KMS-11 (cell line): ENCODE results near the gene FNDC3B.

Source experiments
- H2AFZ ChIP-seq: fragments of 200-600 bp; sonication (generic); 2 replicates; pipeline ENCODE4 v1.6.1; 2016; ENCODE audit warnings: antibody characterized with exemption, mixed run types, low read depth
- H3K27ac ChIP-seq: fragments of 200-600 bp; sonication (generic); 2 replicates; pipeline ENCODE4 v1.6.1; 2016; ENCODE audit warnings: mild to moderate bottlenecking, mixed run types
- H3K27me3 ChIP-seq: fragments of 200-600 bp; sonication (generic); 2 replicates; pipeline ENCODE4 v1.6.1; 2017; ENCODE audit warnings: mild to moderate bottlenecking, low read depth, mixed run types, moderate library complexity; ENCODE audit not compliant: insufficient read depth
- H3K36me3 ChIP-seq: fragments of 200-600 bp; sonication (generic); 2 replicates; pipeline ENCODE4 v1.6.1; 2017; ENCODE audit warnings: mild to moderate bottlenecking, mixed run types; ENCODE audit not compliant: insufficient read depth
- H3K4me1 ChIP-seq: fragments of 200-600 bp; sonication (generic); 2 replicates; pipeline ENCODE4 v1.6.1; 2016; ENCODE audit warnings: mild to moderate bottlenecking, low read depth, mixed run types; ENCODE audit not compliant: poor library complexity, severe bottlenecking
- H3K4me2 ChIP-seq: fragments of 200-600 bp; sonication (generic); 2 replicates; pipeline ENCODE4 v1.7.0; 2016; ENCODE audit warnings: mild to moderate bottlenecking, mixed run types
- H3K4me3 ChIP-seq: fragments of 200-600 bp; sonication (generic); IDR thresholded peaks from 2 replicates; pipeline ENCODE4 v1.6.1; 2017; ENCODE audit warnings: low read depth, low read length, mixed read lengths; ENCODE audit not compliant: insufficient read depth
- H3K79me2 ChIP-seq: fragments of 200-600 bp; sonication (generic); 2 replicates; pipeline ENCODE4 v1.6.1; 2016; ENCODE audit warnings: low read depth, mixed run types; ENCODE audit not compliant: insufficient read depth
- H3K9ac ChIP-seq: fragments of 200-600 bp; sonication (generic); 2 replicates; pipeline ENCODE4 v1.6.1; 2016; ENCODE audit warnings: mild to moderate bottlenecking, mixed run types
- H4K20me1 ChIP-seq: fragments of 200-600 bp; sonication (generic); 2 replicates; pipeline ENCODE4 v1.6.1; 2016; ENCODE audit warnings: mild to moderate bottlenecking, mixed run types; ENCODE audit not compliant: insufficient read depth
- TF ChIP-seq, protein P1 (sequence below): fragments of 200-600 bp; sonication (generic); conservative IDR thresholded peaks from 2 replicates; pipeline ENCODE4 v1.6.1; 2017; ENCODE audit warnings: low read depth, mild to moderate bottlenecking, antibody characterized with exemption, low read length, moderate library complexity, mixed read lengths

Gene FNDC3B

DNA sequence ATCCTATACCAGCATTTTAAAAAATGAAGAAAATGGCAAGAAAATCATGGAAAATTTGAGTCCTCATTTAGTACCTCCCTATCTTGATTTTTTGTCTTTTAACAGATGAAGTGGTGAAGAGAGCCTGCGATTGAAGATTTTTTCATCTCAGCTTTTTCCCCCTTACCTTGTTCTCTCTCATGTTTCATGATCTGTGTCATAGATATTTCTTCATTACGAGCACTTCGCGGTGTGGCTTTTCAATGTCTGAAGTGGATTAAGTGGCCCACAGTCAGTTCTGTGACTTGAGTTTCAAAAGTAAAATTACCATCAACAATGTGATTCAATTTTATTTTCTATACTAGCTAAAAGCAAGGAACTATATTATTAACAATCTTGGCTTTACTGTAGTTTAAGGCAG lies 147.2 kb downstream of the FNDC3B start:
- H3K4me1 ChIP-seq, result peaks cover 99% of the 10 kb centered on the region
- H4K20me1 ChIP-seq, result 0 out of 2 replicates have a peak, but pooled peaks cover 12% of the 10 kb centered on the region
- H3K36me3 ChIP-seq, result no peaks in the 10 kb centered on the region
- no peak overlapping the region for H2AFZ ChIP-seq
- TF ChIP-seq, protein P1, sequence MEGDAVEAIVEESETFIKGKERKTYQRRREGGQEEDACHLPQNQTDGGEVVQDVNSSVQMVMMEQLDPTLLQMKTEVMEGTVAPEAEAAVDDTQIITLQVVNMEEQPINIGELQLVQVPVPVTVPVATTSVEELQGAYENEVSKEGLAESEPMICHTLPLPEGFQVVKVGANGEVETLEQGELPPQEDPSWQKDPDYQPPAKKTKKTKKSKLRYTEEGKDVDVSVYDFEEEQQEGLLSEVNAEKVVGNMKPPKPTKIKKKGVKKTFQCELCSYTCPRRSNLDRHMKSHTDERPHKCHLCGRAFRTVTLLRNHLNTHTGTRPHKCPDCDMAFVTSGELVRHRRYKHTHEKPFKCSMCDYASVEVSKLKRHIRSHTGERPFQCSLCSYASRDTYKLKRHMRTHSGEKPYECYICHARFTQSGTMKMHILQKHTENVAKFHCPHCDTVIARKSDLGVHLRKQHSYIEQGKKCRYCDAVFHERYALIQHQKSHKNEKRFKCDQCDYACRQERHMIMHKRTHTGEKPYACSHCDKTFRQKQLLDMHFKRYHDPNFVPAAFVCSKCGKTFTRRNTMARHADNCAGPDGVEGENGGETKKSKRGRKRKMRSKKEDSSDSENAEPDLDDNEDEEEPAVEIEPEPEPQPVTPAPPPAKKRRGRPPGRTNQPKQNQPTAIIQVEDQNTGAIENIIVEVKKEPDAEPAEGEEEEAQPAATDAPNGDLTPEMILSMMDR, result no peak
- H3K4me3 ChIP-seq, result no peak overlapping the region
- H3K4me2 ChIP-seq, result no peak overlapping the region
- no peaks in the 10 kb centered on the region for H3K27me3 ChIP-seq
- no peak overlapping the region for H3K27ac ChIP-seq
- H3K9ac ChIP-seq, result no peak overlapping the region
- peaks cover 82% of the 10 kb centered on the region for H3K79me2 ChIP-seq

GRCh38 chr3:172187511-172187910 lies 148.1 kb downstream of the FNDC3B start:
- TF ChIP-seq, protein P1, result no peak
- H3K4me1 ChIP-seq, result peaks cover 96% of the 10 kb centered on the region
- no peak overlapping the region for H3K4me2 ChIP-seq
- H3K4me3 ChIP-seq, result no peak overlapping the region
- H4K20me1 ChIP-seq, result 0 out of 2 replicates have a peak, but pooled peaks cover 12% of the 10 kb centered on the region
- no peak overlapping the region for H2AFZ ChIP-seq
- no peaks in the 10 kb centered on the region for H3K27me3 ChIP-seq
- no peak overlapping the region; the same call in 1 of the 2 replicates for H3K27ac ChIP-seq
- no peaks in the 10 kb centered on the region for H3K36me3 ChIP-seq
- peaks cover 78% of the 10 kb centered on the region for H3K79me2 ChIP-seq
- H3K9ac ChIP-seq, result no peak overlapping the region

DNA sequence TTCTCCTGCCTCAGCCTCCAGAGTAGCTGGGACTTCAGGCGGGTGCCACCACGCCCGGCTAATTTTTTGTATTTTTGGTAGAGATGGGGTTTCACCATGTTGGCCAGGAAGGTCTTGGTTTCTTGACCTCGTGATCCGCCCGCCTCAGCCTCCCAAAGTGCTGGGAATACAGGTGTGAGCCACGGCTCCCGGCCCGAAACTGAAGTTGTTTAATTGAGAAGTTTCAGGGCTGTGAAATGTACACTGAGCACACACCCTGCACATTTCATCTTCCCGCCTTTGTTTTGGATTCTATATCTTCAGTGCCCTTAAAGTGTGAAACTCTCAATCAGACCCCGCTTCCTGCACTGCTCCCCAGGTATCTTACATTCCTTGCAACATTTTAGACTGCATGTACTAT lies 149.1 kb downstream of the FNDC3B start:
- Histone ChIP-seq H3K36me3 (no peaks in the 10 kb centered on the region), H3K79me2 (peaks cover 70% of the 10 kb centered on the region), H2AFZ (no peak overlapping the region), H3K4me3 (no peak overlapping the region), H3K27me3 (no peaks in the 10 kb centered on the region), H3K9ac (peak overlapping the region; percentile 5; the same call in 1 of the 2 replicates), H3K4me2 (peak overlapping the region; percentile 70), H3K27ac (peak overlapping the region; percentile 56), H4K20me1 (0 out of 2 replicates have a peak, but pooled peaks cover 6% of the 10 kb centered on the region), H3K4me1 (peaks cover 92% of the 10 kb centered on the region)
- TF ChIP-seq, protein P1, result no peak

GRCh38 chr3:172189213-172189612 lies 149.8 kb downstream of the FNDC3B start:
- no peaks in the 10 kb centered on the region for H3K27me3 ChIP-seq
- peaks cover 87% of the 10 kb centered on the region for H3K4me1 ChIP-seq
- H3K4me3 ChIP-seq, result no peak overlapping the region
- H3K36me3 ChIP-seq, result no peaks in the 10 kb centered on the region
- TF ChIP-seq, protein P1, result no peak
- 0 out of 2 replicates have a peak, but pooled peaks cover 7% of the 10 kb centered on the region for H4K20me1 ChIP-seq
- H2AFZ ChIP-seq, result no peak overlapping the region
- H3K27ac ChIP-seq, result peak overlapping the region; percentile 56; the same call in 1 of the 2 replicates
- H3K79me2 ChIP-seq, result peaks cover 70% of the 10 kb centered on the region
- 0 out of 2 replicates have a peak overlapping the region, but pooled peaks have one; percentile 5 for H3K9ac ChIP-seq
- peak overlapping the region; percentile 70 for H3K4me2 ChIP-seq
